Sciatic nerve (tissue), 2 donors: Measurements from ENCODE around the gene AADACL3. TPM values are rescaled to one million over a fixed set of nuclear protein-coding genes. Genes with fewer than 3 reads are reported as not detected.
A peak's percentile ranks its signal among the peaks of the same experiment; 100 is the strongest.
"Not testable (repeated sequence)": the region's sequence is repeated elsewhere in the genome, so short reads cannot be mapped to it uniquely, and the experiment has no call there.

Experiments
- ATAC-seq: fragments of 200-7000 bp; cut with Tn5 transposase; one replicate; pipeline ENCODE4 v1.9.1; 2020; ENCODE audit warnings: mild to moderate bottlenecking, moderate library complexity
- DNase-seq: peaks from one replicate; pipeline ENCODE4 v3.0.0-alpha.2; 2020; ENCODE audit warnings: low spot score
- intact Hi-C: fragments of 100-400 bp; cut with DNase I; formaldehyde crosslinking; loops from one replicate; pipeline ENCODE4 v1.14.2; 2022
- total RNA-seq: library from RNA; stranded (reverse); fragmentation: NEBNext Ultra II Directional; extraction: Animal tissue kit (Norgen Biotek cat#: 25700); gene quantifications from one replicate; pipeline ENCODE4 v1.2.1, GENCODE V29; 2021
- donor health status: DM: no; HTN: no; CAD: no.
- donor health status: DM: no; HTN: no; CAD: no.

The AADACL3 gene
- total RNA-seq, 1 donor from 2014 or later: not detected

DNA sequence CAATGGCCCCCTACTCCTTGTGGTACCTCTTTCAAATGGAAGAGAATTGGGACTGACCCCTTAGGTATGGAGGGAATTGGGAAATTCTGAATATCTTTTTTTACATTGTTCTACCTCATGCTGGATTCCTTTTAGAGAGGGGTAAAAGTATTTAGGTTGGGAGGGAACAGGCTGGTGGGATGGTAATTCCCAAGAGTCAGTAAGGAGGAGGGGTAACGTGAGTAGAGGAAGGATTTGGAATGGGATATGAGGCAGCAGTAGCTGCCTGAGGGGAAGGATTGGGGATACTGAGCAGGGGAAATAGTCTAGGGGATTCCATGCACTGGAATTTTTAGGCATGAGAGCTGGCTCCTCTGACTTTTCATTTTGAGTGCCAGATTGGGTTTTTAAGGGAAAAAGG is 3.8 kb upstream of the AADACL3 start:
- ATAC-seq: no peak
- no peak for DNase-seq
- intact Hi-C loops: no loop called here

DNA sequence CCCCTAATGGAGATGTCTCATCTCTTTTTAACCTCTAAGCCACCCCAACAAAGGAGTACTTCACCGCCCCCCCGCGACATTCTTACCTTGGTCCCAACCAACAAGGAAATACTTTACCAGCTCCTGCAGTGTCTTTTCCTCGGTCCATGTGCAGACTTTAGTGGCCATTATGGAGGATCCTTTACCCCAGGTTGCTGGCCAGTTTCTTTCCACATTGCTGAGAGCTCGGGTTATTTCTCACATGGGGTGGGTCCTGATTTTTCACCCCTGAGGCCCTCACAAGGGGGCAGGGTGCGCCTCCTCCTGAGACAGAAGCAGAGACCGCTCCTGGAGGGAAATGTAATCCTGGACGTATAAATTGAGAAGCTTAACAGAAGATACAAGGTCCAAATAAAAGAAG is 3.0 kb upstream of the AADACL3 start:
- intact Hi-C loops: no loop called here
- DNase-seq: no peak
- no peak for ATAC-seq

DNA sequence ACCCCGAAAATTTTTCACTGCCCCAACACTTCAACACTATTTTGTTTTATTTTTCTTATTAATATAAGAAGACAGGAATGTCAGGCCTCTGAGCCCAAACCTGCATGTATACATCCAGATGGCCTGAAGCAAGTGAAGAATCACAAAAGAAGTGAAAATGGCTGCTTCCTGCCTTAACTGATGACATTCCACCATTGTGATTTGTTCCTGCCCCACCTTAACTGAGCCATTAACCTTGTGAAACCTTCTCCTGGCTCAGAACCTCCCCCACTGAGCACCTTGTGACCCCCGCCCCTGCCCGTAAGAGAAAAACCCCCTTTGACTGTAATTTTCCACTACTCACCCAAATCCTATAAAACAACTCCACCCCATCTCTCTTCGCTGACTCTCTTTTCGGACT is 2.3 kb upstream of the AADACL3 start:
- intact Hi-C loops, DNase-seq, ATAC-seq: not testable (repeated sequence)

DNA sequence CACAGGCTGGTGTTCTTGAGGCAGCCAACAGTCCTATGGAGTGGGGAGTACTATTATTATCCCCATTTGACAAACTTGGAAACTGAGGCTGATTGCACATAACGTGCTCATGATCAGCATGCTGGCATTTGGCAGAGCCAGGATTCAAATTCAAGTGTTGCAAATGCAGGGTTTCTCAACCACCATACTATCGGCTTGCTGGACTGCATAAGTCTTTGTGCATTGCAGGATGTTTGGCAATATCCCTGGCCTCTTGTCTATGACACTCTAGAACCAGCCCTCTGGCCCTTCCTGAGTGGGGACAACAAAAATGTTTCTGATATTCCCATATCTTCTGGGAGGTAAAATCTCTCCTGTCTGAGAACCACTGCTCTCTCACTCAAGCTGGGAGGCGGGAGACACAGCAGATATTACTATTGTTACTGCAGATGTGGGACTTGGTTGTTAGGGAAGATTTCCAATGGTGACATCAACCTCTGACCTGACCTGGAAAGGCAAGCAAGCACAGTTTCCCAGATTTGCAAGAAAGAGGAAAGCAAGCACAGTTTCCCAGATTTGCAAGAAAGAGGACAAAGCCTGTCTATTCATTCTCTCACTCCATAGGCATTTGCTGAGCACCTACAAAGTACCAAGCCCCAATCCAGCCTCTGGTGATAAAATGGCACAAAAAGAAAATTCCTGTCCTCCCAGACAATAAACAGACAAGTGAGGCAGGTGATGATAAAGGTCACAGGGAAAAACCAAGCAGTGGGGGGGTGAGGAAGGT is 1.0 kb upstream of the AADACL3 start:
- intact Hi-C loops: no loop called here
- ATAC-seq: peak; percentile 30
- no peak for DNase-seq

DNA sequence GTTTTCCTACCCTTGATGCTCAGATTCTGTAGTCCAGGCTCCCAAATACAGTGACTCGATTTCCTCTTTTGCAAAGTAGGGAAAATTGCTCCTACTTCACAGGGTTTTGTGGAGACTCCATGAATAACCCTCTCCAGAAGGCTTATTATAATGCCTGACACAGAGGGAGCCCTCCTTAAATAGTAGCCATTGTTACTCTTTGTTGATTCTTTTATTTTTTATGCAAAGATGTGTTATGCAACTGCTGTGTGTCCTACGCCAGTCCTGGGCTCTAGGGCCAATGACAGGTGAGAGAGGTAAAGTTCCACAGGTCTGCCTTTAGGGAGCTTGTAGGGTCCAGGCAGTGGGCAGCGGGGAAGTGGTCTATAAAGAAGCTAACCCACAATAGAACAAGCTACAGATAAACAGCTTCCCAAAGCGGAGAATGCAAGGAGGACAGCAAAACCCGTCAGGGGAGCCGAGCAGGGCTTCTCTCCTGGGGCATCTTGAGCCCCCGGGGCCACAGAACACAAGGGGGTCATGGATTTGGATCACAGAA is 1.5 kb downstream of the AADACL3 start:
- ATAC-seq: no peak
- intact Hi-C loops: no loop called here
- no peak for DNase-seq

DNA sequence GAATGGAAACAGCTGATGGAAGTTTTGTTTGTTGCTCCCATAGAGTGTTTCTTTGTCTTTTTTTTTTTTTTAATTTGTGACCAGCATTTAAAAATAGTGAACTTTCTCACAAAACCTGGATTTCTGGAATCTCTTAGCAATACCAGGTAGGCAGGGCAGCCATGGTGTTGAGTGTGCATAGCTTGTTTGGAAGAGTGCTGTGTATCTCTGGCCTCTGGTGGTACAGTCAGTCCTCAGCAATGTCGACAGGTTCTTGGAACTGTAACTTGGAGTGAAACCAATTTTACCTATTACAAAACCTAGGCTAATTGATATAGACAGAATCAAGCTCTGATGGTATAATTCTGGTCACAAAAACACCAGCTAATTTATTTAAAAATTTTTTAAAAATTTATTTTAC is 6.7 kb downstream of the AADACL3 start:
- ATAC-seq (no peak), DNase-seq (no peak)
- intact Hi-C loops: no loop called here

DNA sequence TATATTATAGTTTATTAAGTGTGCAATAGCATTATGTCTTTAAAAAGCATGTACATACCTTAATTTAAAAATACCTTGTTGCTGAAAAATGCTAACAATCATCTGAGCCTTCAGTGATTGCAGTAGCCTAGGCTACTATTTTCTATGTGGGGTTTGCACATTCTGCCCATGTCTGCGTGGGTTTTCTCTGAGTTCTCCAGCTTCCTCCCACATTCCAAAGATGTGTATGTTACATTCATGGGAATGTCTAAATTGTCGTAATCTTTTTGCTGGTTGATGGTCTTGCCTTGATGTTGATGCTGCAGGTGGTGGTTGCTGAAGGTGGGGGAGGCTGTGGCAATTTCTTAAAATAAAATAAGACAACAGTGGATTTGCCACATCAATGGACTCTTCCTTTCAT is 12.5 kb downstream of the AADACL3 start:
- intact Hi-C loops: no loop called here
- DNase-seq: no peak
- ATAC-seq: no peak

DNA sequence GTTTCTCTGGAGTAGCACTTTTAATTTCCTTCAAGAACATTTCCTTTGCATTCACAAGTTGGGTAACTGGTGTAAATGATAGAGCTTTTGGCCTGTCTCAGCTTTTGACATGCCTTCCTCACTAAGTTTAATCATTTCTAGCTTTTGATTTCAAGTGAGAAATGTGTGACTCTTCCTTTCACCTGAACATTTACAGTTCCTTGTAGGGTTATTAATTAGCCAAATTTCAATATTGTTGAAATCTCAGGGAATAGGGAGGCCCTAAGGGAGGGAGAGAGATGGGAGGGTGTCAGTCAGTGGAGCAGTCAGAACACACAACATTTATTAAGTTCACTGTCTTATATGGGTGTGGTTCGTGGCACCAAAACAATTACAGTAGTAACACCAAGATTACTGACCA is 14.2 kb downstream of the AADACL3 start:
- intact Hi-C loops: no loop called here

DNA sequence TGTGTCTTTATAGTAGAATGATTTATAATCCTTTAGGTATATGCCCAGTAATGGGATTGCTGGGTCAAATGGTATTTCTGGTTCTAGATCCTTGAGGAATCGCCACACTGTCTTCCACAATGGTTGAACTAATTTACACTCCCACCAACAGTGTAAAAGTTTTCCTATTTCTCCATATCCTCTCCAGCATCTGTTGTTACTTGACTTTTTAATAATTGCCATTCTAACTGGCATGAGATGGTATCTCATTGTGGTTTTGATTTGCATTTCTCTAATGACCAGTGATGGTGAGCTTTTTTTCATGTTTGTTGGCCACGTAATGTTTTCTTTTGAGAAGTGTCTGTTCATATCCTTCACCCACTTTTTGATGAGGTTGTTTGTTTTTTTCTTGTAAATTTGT is 15.2 kb downstream of the AADACL3 start:
- intact Hi-C loops, DNase-seq, ATAC-seq: not testable (repeated sequence)

More for the DNA sequence above, 14.2 kb downstream of the AADACL3 start:
- ATAC-seq (no peak), DNase-seq (no peak)

DNA sequence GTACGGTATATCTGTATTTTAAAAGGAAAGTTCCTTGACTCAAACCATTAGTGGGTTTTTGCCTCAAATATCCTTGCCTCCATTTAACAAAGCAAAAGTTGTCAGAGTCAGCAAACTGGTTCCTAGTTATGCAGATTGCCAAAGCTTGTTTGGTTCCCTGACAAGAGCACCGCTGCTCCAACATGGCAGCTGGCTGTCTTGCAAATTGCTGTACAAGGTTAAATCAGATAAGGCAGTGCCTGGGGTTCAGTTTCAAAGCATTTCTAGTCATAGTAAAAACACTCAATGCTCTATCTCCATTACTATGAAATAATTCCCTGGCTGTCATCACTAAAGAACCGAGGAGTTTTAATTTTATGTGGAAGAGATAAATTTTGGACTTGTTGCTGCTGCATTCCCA is 18.7 kb downstream of the AADACL3 start:
- intact Hi-C loops: no loop called here
- ATAC-seq: no peak
- no peak for DNase-seq

DNA sequence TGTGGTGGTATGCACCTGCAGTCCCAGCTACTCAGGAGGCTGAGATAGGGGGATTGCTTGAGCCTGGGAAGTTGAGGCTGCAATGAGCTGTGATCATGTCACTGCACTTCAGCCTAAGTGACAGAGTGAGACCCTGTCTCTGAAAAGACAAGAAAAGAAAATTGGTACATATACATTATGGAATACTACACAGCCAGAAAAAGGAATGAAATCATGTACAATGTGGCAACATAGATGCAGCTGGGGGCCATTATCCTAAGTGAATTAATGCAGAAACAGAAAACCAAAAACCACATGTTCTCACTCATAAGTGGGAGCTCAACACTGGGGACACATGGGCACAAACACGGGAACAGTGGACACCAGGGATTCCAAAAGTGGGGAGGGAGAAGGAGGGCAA is 23.0 kb downstream of the AADACL3 start:
- ATAC-seq (no peak), DNase-seq (no peak)
- intact Hi-C loops: no loop called here

DNA sequence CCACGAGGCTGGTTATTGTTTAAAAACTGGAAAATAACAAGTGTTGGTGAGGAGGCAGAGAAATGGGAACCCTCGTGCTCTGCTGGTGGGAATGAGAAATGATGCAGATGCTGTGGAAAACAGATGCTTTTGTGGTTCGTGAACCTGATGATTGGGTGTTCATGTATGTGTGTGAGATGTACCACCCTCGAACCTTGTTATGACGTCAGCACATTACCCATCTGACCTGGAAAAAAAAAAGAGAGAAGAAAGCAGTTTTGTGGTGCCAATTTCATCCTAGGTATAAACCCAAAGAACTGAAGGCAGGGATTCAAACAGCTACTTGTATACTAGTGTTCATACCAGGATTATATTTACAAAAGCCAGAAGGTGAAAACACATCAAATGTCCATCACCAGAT is 23.7 kb downstream of the AADACL3 start:
- no peak for ATAC-seq
- intact Hi-C loops: no loop called here
- DNase-seq: no peak

DNA sequence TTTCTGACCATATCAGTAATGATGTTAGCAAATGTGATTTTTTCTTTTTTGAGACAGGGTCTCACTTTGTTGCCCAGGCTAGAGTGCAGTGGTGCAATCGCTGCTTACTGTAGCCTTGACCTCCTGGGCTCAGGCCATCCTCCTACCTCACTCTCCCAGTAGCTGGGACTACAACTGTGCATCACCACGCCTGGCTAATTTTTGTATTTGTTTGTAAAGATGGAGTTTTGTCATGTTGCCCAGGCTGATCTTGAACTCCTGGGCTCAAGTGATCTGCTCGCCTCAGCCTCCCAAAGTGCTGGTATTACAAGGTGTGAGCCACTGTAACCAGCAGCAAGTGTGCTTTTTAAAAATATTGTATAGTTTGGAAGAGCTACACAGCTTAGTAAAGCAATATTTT is 26.0 kb downstream of the AADACL3 start:
- DNase-seq (no peak), ATAC-seq (no peak)
- intact Hi-C loops: no loop called here

DNA sequence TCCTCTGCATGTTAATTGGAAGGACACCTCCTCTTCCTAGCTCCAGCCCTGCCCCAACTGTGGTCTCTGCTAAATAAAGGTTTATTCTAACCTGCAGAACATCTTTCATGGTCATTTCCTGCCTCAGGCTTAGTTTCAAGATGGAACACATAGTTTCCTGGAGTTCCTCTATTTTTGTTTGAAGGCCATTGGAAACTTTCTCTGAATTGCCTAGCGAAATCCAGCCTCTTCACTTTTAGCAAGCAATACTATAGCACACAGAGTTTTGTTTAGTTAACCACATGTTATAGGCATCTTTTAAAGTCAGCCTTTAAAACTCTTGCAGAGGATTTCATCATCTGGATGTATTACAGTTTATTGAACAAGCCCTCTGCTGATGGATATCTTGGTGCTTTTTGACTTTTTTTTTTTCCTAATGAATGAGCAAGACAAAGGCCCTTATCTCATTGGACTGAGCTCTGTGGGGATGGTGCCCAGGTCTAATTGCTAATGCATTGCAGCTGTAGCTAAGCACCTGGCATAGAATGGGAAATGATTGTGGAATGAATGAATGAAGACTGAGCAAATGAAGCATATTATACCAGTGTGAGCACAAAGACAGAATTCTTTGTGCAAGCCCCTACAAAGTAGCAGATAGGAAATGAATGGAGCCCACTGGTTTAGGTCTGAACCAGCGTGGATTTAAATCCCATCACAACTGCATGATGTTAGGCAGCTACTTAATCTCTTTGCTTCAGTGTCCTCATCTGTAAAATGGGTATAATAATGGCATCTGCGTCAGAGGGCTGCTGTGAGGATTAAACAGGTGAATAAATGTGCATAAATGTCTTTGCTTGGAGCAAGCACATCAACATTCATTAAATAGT is 29.4 kb downstream of the AADACL3 start:
- ATAC-seq (no peak), DNase-seq (no peak)
- intact Hi-C loops: no loop called here

DNA sequence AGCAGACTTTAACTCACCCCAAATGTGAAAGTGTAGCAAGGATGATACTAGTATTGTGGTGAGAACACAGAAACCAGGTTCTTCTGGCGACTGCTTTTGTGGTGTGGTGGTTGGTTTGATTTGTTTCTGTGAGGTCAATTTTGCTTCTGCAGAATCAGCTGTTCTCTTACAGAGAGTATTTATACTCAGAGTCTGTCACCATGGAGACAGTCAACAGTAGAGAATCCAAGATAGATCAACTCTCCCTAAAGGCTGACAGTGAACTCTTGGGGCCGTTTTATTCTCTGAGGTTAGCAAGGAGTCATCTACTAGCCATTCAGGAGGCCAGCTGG is 30.0 kb downstream of the AADACL3 start, which contains the start of gene CFAP107:
Gene CFAP107, plus strand, starts transcription at position 209 of the 332 bp plus-strand sequence. CDS start 231 bp downstream, outside the sequence.
- no peak for ATAC-seq
- DNase-seq: no peak
- intact Hi-C loops: no loop called here

DNA sequence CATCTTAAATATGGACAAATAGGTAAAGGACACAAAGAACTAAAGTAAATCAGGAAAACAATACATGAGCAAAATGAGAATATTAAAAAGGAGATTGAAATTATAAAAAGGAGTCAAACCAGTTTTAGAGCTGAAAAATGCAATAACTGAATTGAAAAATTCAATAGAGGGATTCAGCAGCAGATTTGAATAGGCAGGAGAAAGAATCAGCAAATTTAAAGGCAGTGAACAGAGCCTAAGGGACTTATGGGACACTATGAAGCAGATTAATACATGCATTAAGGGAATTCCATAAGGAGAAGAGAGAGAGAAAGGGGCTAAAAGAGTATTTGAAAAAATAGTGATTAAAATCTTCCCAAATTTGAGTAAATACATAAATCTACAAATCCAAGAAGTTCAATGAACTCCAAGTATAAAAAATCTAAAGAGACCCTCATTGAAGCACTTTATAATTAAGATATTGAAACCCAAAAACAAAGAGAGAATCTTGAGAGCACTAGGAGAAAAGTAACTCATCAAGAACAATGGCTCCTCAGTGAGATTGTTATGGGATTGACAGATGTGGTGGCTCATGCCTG is 33.0 kb downstream of the AADACL3 start:
- DNase-seq (no peak), ATAC-seq (no peak)
- intact Hi-C loops: no loop called here

DNA sequence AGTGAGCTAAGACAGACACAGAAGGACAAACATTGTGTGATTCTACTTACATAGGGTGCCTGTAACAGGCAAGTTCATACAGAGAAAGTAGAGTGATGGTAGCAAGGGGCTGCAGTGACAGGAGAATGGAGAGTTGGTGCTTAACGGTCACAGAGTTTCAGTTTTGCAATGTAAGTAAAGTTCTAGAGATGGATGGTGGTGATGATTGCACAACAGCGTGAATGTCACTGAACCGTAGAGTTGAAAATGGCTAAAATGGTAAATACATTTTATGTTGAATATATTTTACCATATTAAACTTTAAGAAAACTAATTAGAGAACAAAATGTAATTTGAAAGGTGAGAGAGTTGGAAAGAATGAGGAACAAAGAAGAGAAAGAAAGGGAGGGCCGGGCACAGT is 38.8 kb downstream of the AADACL3 start:
- intact Hi-C loops: no loop called here

DNA sequence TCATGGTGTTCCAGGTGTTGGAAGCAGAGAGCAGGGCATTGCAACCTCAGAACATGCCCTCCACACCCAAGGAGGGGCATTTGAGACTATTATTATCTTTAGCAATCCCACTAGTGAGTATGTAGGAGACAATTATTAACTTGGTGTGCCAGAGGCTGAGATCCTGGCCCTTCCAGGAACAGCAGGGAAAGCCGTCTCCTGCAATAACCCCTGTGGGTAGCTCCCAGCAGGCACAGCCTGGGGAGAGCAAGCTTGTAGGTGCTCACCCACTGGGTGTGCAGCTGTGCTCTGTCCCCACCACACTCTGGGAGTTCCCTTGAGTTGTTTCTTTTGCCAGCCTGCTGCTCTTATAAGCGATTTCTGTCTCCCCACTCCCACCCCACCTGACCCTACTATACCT is 40.4 kb downstream of the AADACL3 start:
- intact Hi-C loops: no loop called here
- no peak for DNase-seq
- no peak for ATAC-seq

More for the DNA sequence above, 38.8 kb downstream of the AADACL3 start:
- DNase-seq (no peak), ATAC-seq (no peak)

DNA sequence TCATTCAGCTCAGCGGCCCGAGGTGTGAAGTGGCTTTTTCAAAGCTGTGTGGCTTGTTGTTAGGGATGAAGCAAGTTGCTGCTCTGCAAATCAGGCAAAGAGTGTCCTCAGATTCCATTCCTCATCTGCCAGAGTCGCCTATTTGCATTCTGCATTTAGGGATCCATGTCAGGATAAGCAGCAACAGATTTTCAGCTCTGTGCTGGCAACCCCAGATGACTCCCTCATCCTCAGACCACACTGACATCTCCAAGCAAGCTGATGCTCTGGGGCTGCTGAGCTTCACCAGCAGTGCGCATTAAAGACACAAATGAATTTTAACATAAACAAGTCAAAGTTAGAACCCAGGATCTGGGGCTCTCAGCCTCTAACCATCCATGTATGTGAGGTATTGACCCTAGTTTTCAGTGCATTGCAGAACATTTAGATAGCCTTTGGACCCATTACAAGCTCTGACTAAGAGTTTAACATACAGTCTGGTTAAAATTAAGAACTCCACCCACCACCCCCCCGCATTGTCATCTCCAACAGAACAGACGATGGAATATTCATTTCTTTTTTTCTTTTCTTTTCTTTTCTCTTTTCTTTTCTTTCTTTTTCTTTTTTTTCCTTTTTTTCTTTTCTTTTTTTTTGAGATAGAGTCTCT is 41.0 kb downstream of the AADACL3 start:
- DNase-seq: no peak
- no peak for ATAC-seq
- intact Hi-C loops: no loop called here
